Chondrocyte (in vitro differentiated cells): ENCODE data around the gene USP4. TPM values are rescaled to one million over a fixed set of nuclear protein-coding genes. Genes with fewer than 3 reads are reported as not detected.

Source experiments
- DNase-seq: peaks from one replicate; pipeline ENCODE4 v3.0.0; 2021; ENCODE audit warnings: mixed read lengths, low spot score
- H3K27ac Mint-ChIP-seq: one replicate; pipeline ENCODE4 v1.8.0; 2021; ENCODE audit warnings: mild to moderate bottlenecking, moderate library complexity, mixed read lengths; ENCODE audit not compliant: unreplicated experiment
- H3K27me3 Mint-ChIP-seq: 2 replicates; pipeline ENCODE4 v1.8.0; 2021; ENCODE audit warnings: low read depth, mixed read lengths
- H3K36me3 Mint-ChIP-seq: 2 replicates; pipeline ENCODE4 v1.8.0; 2021; ENCODE audit warnings: low read depth, mixed read lengths
- H3K4me1 Mint-ChIP-seq: 2 replicates; pipeline ENCODE4 v1.8.0; 2021; ENCODE audit warnings: low read depth, mild to moderate bottlenecking, mixed read lengths
- H3K4me3 Mint-ChIP-seq: one replicate; pipeline ENCODE4 v1.8.0; 2021; ENCODE audit warnings: mild to moderate bottlenecking, moderate library complexity, mixed read lengths; ENCODE audit not compliant: unreplicated experiment
- H3K9me3 Mint-ChIP-seq: 2 replicates; pipeline ENCODE4 v1.8.0; 2021; ENCODE audit warnings: low read depth, mixed read lengths
- CTCF ChIP-seq: fragments of 200-600 bp; sonication (generic); IDR thresholded peaks from 2 replicates; pipeline ENCODE4 v1.5.0; 2021; ENCODE audit warnings: antibody characterized with exemption, mild to moderate bottlenecking, moderate library complexity
- total RNA-seq: library from RNA; stranded (reverse); gene quantifications from 3 replicates; pipeline ENCODE4 v1.2.1, GENCODE V29; 2021

USP4 gene
- total RNA-seq, 1 donor from 2014 or later: 31.9 TPM

GRCh38 chr3:49313896-49314688 is 25.8 kb downstream of the USP4 start:
- TF ChIP-seq CTCF: no peak
- Mint-ChIP-seq H3K27ac (peak overlapping the region; percentile 96), H3K9me3 (no peaks in the 10 kb centered on the region), H3K36me3 (peaks cover 23% of the 10 kb centered on the region), H3K4me1 (peaks cover 16% of the 10 kb centered on the region), H3K4me3 (no peak overlapping the region), H3K27me3 (no peaks in the 10 kb centered on the region)
- no peak for DNase-seq

- no peaks in the 10 kb centered on the region for H3K27me3 Mint-ChIP-seq
- H3K27ac Mint-ChIP-seq: no peak overlapping the region
- no peaks in the 10 kb centered on the region for H3K9me3 Mint-ChIP-seq
- H3K36me3 Mint-ChIP-seq: peaks cover 25% of the 10 kb centered on the region
- no peak for TF ChIP-seq CTCF
- no peak overlapping the region for H3K4me3 Mint-ChIP-seq
- DNase-seq: no peak
- peaks cover 16% of the 10 kb centered on the region for H3K4me1 Mint-ChIP-seq
These were observed 28.6 kb downstream of the USP4 start for GRCh38 chr3:49311283-49311682.

- DNase-seq: no peak
- Mint-ChIP-seq H3K27me3 (no peaks in the 10 kb centered on the region), H3K4me1 (peaks cover 16% of the 10 kb centered on the region), H3K9me3 (no peaks in the 10 kb centered on the region), H3K4me3 (no peak overlapping the region), H3K36me3 (peaks cover 25% of the 10 kb centered on the region), H3K27ac (no peak overlapping the region)
- TF ChIP-seq CTCF: no peak
These were observed 29.2 kb downstream of the USP4 start for GRCh38 chr3:49310677-49311076.

GRCh38 chr3:49305608-49306007 is 34.2 kb downstream of the USP4 start:
- Mint-ChIP-seq H3K36me3 (peaks cover 22% of the 10 kb centered on the region), H3K27me3 (no peaks in the 10 kb centered on the region), H3K9me3 (no peaks in the 10 kb centered on the region), H3K4me3 (no peak overlapping the region), H3K4me1 (no peaks in the 10 kb centered on the region), H3K27ac (no peak overlapping the region)
- no peak for DNase-seq
- TF ChIP-seq CTCF: no peak

- Mint-ChIP-seq H3K27ac (no peak overlapping the region), H3K4me1 (peaks cover 3% of the 10 kb centered on the region), H3K9me3 (no peaks in the 10 kb centered on the region), H3K36me3 (peaks cover 23% of the 10 kb centered on the region), H3K4me3 (no peak overlapping the region), H3K27me3 (no peaks in the 10 kb centered on the region)
- TF ChIP-seq CTCF: no peak
- DNase-seq: no peak
These were observed 37.2 kb downstream of the USP4 start for GRCh38 chr3:49302613-49303012.
